NCI-H2029 (cell line): ENCODE data around the gene KIAA1671.
A peak's percentile ranks its signal among the peaks of the same experiment; 100 is the strongest.

Source experiments
- DNase-seq: peaks from one replicate; lab custom pipeline; 2025; lab: John Stamatoyannopoulos, UW

KIAA1671 gene

GRCh38 chr22:25119609-25120008, 167.1 kb downstream of the KIAA1671 start:
- DNase-seq: no peak

GRCh38 chr22:25120093-25120561, 167.6 kb downstream of the KIAA1671 start:
- peak; percentile 76 for DNase-seq

DNA sequence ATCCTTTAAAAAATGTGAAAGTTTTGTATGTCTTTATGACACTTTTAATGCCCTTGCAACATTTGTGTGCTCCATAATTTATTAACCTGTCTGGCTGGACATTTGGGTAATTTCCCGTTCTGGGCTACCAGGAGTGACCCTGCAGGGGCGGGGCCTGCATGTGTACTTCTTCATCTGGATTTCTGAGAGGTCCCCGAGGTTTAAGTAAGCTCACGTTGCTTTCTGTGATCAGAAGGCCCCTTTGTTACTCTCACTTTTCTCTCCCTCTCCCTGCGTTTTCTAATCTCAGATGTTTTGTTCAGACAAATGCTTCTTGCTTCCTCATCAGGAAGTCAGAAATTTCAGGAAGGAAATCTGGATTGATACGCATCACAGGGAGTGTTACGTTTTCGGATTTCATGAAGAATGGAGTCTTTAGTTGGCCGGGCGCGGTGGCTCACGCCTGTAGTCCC, 168.3 kb downstream of the KIAA1671 start:
- no peak for DNase-seq

DNA sequence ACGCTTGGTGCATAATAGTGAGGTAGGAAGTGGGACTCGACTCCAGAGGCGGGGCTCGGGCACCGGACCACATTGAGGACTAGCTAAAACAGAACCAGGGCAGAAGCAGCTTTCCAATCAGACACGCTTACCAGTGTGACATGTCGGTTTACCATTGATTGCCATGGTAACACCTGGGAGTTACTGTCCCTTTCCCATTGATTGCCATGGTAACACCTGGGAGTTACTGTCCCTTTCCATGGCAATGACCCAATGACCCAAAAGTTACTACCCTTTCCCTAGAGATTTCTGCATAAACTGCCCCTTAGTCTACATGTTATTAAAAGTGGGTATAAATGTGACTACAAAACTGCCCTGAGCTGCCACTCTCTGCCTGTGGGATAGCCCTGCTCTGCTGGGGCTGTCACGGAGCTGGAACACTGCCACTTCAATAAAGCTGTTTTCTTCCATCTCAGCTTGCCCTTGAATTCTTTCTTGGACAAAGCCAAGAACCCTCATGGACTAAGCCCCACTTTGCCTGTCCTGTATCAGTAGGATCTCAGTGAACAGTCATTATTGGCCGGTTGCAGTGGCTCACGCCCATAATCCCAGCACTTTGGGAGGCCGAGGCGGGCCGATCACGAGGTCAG, 169.7 kb downstream of the KIAA1671 start:
- DNase-seq: no peak

GRCh38 chr22:25123677-25124076, 171.2 kb downstream of the KIAA1671 start:
- DNase-seq: no peak

- peak; percentile 52 for DNase-seq
Measured at GRCh38 chr22:25125693-25126357, 173.3 kb downstream of the KIAA1671 start.

GRCh38 chr22:25126510-25126909, 174.0 kb downstream of the KIAA1671 start:
- DNase-seq: no peak

DNA sequence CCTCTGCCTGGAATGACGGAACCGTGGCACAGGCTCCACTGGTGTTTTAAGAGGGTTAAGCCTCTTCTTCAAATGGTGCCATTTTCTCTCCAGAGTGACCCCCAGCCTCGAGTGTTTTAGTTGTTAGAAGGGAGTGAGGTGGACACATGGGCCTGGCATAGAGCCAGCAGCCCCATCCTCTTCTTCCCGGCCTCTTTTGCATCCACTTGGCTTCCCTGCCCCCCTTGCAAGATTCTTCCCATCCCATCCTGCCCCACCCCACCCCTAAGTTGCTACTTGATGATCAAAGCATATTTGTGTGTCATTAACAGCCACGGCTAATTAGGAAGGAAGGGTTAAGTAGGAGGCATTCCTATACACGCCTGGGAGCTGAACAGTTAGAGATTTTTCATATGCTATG, 174.8 kb downstream of the KIAA1671 start:
- DNase-seq: no peak

GRCh38 chr22:25130462-25130861, 177.9 kb downstream of the KIAA1671 start:
- DNase-seq: no peak

DNA sequence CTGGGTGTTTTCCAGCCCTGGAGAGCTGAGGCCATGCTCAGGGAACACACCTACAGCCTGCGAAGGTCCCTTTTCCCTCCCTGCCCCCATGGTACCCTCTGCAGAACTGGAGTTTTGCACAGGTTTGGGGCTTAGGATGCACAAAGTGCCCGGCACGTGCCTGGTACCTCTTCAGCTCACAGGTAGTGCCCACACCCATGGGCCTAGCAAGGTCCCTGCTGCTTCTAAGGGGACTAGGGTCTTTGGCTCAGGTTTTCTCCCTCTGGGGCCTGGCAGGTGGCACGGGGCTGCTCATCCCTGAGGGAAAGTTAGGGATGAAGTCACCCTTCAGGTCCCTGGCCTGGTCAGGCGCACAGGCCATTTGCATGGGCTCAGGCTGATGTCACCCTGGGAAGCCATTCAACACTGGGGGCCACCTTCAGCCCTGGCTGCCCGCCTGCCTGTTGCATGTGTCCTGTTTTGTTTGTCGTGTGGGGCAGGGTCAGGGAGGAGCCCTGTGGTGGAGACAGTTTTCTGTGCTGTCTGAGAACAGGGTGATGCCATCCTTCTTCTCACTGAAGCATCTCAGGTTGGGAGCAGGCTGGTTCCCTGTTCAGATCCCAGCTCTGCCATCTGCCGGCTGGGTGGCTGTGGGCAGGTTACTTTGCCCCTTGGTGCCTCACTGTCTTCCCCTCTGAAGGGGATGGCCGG, 178.8 kb downstream of the KIAA1671 start:
- no peak for DNase-seq

- peak; percentile 85 for DNase-seq
Measured at GRCh38 chr22:25134028-25134427, 181.5 kb downstream of the KIAA1671 start.

GRCh38 chr22:25134451-25134850, 181.9 kb downstream of the KIAA1671 start:
- DNase-seq: no peak

- DNase-seq: no peak
Measured at GRCh38 chr22:25136953-25137576, 184.5 kb downstream of the KIAA1671 start.

GRCh38 chr22:25137577-25138525, 185.3 kb downstream of the KIAA1671 start:
- DNase-seq: no peak

DNA sequence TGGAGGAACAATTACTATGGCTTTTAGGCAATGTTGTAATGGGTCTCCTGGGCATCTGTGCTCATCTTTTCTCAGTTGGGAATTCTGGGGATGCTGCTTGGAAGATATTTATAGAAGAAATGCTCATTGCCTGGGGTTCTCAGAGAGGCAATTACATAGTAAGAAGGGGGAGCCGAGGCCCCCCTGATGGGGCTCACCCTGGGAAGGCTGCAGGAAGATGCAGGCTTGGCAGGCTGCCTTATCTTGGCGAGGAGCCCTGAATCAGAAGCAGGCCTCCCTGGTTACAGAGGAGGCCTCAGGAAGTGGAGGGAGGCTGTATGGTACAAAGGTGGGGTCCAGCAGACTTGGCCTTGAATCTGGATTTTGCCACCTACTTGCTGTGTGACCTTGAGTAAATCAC, 186.5 kb downstream of the KIAA1671 start:
- DNase-seq: no peak

DNA sequence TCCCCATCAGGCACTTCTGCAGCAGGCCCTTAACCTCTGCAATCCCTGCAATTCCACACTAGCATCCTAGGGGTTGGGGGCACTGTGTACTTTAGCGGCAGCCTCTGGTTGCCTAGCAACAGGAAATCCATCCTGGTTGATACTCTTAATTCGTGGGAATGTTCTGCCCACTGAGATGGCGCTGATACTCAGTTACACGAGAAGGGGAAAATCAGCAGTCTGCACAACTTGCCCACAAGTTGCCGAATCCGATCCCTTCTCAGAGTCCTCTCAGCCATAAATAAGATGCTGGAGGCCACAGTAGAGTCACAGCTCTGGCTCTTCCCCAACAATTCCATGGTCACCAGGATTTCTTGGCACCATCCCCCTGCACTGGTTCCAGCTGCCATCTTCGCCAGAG, 189.6 kb downstream of the KIAA1671 start:
- DNase-seq: no peak

DNA sequence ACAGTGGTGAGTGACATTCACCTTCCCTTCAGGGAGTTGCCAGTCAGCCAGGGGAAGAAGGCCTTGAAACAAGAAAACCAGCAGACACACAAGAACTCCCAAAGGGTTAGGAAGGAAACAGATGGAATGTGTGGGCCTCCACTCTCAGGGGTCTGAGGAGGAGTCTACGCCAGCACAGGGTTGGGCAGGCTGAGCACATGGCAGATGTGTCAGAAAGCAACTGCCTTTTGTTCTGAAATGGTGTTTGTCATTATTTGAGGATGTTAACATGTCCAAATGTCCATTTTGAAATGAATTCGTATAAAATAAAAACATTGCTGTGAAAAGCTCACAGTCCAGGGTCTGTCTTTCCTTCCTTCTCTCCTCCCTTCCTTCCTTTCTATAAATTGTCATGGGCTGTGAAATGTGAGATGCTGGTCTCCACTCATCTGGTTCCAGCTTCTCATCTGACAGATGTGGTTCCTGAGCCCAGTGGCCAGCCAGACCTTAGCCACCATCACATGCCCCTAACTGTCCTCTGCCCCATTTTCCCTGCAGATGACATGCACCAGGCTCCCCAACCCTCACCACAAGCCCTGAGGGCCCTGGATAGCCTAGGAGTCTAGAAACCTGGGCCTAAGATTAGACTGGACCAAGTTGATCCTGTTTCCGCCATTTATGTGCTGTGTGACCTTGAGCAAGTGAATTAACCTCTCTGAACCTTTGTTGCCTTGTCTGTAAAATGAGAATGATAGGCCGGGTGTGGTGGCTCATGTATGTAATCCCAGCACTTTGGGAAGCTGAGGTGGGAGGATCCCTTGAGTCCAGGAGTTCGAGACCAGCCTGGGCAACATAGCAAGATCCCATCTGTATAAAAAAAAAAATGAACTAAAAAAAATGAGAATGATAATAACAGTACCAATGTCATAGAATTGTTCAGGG, 190.9 kb downstream of the KIAA1671 start:
- no peak for DNase-seq

DNA sequence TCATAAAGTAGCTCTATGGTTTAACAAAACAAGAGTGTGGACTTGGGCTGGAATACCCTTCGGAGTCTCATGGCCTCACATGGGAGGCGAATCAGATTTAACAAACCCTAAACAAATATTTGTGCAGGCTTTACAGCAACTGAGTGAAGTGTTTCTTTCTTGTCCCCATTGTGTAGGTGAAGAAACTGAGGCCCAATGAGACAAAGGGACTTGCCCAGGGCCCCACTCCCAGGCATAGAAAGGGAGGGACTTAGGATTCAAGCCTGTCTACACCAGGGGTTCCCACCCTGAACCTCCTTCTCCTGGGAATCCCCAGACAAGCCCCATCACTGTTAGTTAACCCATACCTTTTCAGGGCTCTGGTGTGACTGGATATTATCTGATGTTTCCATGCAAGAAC, 192.0 kb downstream of the KIAA1671 start:
- no peak for DNase-seq

DNA sequence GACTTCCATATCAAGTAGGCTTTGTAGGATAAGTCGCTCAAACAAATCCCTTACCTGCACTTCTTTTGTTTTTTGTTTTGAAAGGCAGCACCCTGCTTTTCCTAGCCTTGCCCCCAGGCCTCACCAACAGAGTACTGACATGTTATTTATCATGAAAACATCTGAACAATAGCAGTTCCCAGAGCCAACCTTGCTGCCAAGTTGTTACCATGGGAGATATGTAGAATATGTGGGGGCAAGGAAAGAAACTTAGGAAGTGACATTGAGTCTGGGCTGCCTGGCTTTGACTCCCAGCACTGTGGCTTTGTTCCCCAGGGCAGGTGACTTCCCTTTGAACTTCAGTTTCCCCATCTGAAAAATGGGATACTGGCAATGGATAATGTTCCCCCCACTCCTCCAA, 193.8 kb downstream of the KIAA1671 start:
- no peak for DNase-seq

DNA sequence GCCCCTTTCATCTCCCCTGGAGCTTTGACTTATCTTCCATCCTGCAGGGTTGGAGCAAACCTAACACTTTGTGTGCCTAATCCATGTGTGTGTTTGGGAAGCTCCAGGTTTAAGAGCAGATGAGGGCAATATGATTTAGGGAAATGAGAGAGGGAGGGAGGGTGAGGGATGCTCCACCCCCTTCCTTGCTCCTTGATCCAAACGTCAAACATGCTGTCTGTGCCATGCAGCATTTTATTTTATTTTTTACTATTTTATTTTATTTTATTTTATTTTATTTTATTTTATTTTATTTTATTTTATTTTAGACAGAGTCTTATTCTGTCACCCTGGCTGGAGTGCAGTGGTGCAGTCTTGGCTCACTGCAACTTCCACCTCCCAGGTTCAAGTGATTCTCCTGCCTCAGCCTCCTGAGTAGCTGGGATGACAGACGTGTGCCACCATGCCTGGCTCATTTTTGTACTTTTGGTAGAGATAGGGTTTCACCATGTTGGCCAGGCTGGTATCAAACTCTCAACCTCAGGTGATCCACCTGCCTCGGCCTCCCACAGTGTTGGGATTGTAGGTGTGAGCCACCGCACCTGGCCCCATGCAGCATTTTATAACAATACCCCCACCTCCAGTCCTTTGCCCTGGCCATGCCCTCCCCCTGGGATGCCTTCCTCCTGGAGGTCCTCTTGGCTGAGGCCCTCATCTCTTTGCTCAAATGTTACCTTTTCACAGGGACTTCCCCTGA, 194.6 kb downstream of the KIAA1671 start:
- no peak for DNase-seq
